ENCODE data around the gene CEND1. TPM values are rescaled to one million over a fixed set of nuclear protein-coding genes. Genes with fewer than 3 reads are reported as not detected.

CEND1 gene
- total RNA-seq, 2 donors from 2014 or later, result 1.2 to 3.9 TPM

- Mint-ChIP-seq H3K4me3 (no peak overlapping the region), H3K9me3 (no peaks in the 10 kb centered on the region), H3K27me3 (no peaks in the 10 kb centered on the region), H3K4me1 (no peaks in the 10 kb centered on the region), H3K36me3 (ENCODE audit: low read depth) (peaks cover 17% of the 10 kb centered on the region), H3K27ac (no peak overlapping the region)
- peak; percentile 8 for ATAC-seq (replicated peaks)
These were observed 643 bp downstream of the CEND1 start for GRCh38 chr11:788953-789940.

GRCh38 chr11:788009-788640 is 1.8 kb downstream of the CEND1 start:
- H3K27me3 Mint-ChIP-seq, result no peaks in the 10 kb centered on the region
- H3K4me3 Mint-ChIP-seq, result no peak overlapping the region
- H3K27ac Mint-ChIP-seq, result no peak overlapping the region
- peaks cover 12% of the 10 kb centered on the region for H3K36me3 Mint-ChIP-seq (ENCODE audit: low read depth)
- no peaks in the 10 kb centered on the region for H3K9me3 Mint-ChIP-seq
- ATAC-seq (replicated peaks), result no peak
- H3K4me1 Mint-ChIP-seq, result no peaks in the 10 kb centered on the region

GRCh38 chr11:787084-787675 is 2.7 kb downstream of the CEND1 start:
- Mint-ChIP-seq H3K4me1 (no peaks in the 10 kb centered on the region), H3K27ac (no peak overlapping the region), H3K36me3 (ENCODE audit: low read depth) (peaks cover 12% of the 10 kb centered on the region), H3K27me3 (no peaks in the 10 kb centered on the region), H3K4me3 (no peak overlapping the region), H3K9me3 (no peaks in the 10 kb centered on the region)
- ATAC-seq (replicated peaks), result no peak

- H3K27me3 Mint-ChIP-seq, result no peaks in the 10 kb centered on the region
- no peaks in the 10 kb centered on the region for H3K9me3 Mint-ChIP-seq
- peak overlapping the region; percentile 64 for H3K27ac Mint-ChIP-seq
- ATAC-seq (replicated peaks), result no peak
- H3K36me3 Mint-ChIP-seq (ENCODE audit: low read depth), result peaks cover 11% of the 10 kb centered on the region
- no peaks in the 10 kb centered on the region for H3K4me1 Mint-ChIP-seq
- no peak overlapping the region for H3K4me3 Mint-ChIP-seq
These were observed 3.4 kb downstream of the CEND1 start for GRCh38 chr11:786235-787083.

GRCh38 chr11:783581-784015 is 6.3 kb downstream of the CEND1 start:
- Mint-ChIP-seq H3K9me3 (no peaks in the 10 kb centered on the region), H3K4me3 (no peak overlapping the region), H3K4me1 (no peaks in the 10 kb centered on the region), H3K27ac (no peak overlapping the region), H3K27me3 (no peaks in the 10 kb centered on the region), H3K36me3 (ENCODE audit: low read depth) (peaks cover 6% of the 10 kb centered on the region)
- peak; percentile 75 for ATAC-seq (replicated peaks)

GRCh38 chr11:782264-783174 is 7.4 kb downstream of the CEND1 start:
- no peak overlapping the region for H3K27ac Mint-ChIP-seq
- H3K36me3 Mint-ChIP-seq (ENCODE audit: low read depth), result peaks cover 6% of the 10 kb centered on the region
- H3K9me3 Mint-ChIP-seq, result no peaks in the 10 kb centered on the region
- ATAC-seq (replicated peaks), result no peak
- H3K4me1 Mint-ChIP-seq, result no peaks in the 10 kb centered on the region
- no peaks in the 10 kb centered on the region for H3K27me3 Mint-ChIP-seq
- H3K4me3 Mint-ChIP-seq, result no peak overlapping the region

- no peaks in the 10 kb centered on the region for H3K4me1 Mint-ChIP-seq
- no peaks in the 10 kb centered on the region for H3K27me3 Mint-ChIP-seq
- no peak overlapping the region for H3K4me3 Mint-ChIP-seq
- no peak overlapping the region for H3K27ac Mint-ChIP-seq
- H3K9me3 Mint-ChIP-seq, result no peaks in the 10 kb centered on the region
- no peak for ATAC-seq (replicated peaks)
- peaks cover 16% of the 10 kb centered on the region for H3K36me3 Mint-ChIP-seq (ENCODE audit: low read depth)
These were observed 9.8 kb downstream of the CEND1 start for GRCh38 chr11:779955-780532.

- no peaks in the 10 kb centered on the region for H3K9me3 Mint-ChIP-seq
- H3K27ac Mint-ChIP-seq, result no peak overlapping the region
- no peaks in the 10 kb centered on the region for H3K4me1 Mint-ChIP-seq
- peaks cover 20% of the 10 kb centered on the region for H3K36me3 Mint-ChIP-seq (ENCODE audit: low read depth)
- no peaks in the 10 kb centered on the region for H3K27me3 Mint-ChIP-seq
- peak overlapping the region; percentile 27 for H3K4me3 Mint-ChIP-seq
- ATAC-seq (replicated peaks), result no peak
These were observed 10.6 kb downstream of the CEND1 start for GRCh38 chr11:778976-779954.

- no peaks in the 10 kb centered on the region for H3K27me3 Mint-ChIP-seq
- no peaks in the 10 kb centered on the region for H3K9me3 Mint-ChIP-seq
- H3K27ac Mint-ChIP-seq, result peak within 1 kb of the TSS; percentile 86
- peak within 1 kb of the TSS; percentile 83 for H3K4me3 Mint-ChIP-seq
- H3K4me1 Mint-ChIP-seq, result no peaks in the 10 kb centered on the region
- ATAC-seq (replicated peaks), result peak; percentile 92
- peaks cover 28% of the 10 kb centered on the region for H3K36me3 Mint-ChIP-seq (ENCODE audit: low read depth)
These were observed 12.3 kb downstream of the CEND1 start, which contains the start of gene GATD1 for GRCh38 chr11:777288-778255. GATD1 (minus strand) TSS chr11:777487; CDS start chr11:777462, 25 bp downstream.

- no peaks in the 10 kb centered on the region for H3K4me1 Mint-ChIP-seq
- no peaks in the 10 kb centered on the region for H3K9me3 Mint-ChIP-seq
- H3K27me3 Mint-ChIP-seq, result no peaks in the 10 kb centered on the region
- peak; percentile 53 for ATAC-seq (replicated peaks)
- H3K27ac Mint-ChIP-seq, result peak overlapping the region; percentile 86
- peak overlapping the region; percentile 83 for H3K4me3 Mint-ChIP-seq
- H3K36me3 Mint-ChIP-seq (ENCODE audit: low read depth), result peaks cover 28% of the 10 kb centered on the region
These were observed 13.2 kb downstream of the CEND1 start for GRCh38 chr11:776561-777287.

GRCh38 chr11:776263-776560 is 13.7 kb downstream of the CEND1 start:
- Mint-ChIP-seq H3K27ac (peak overlapping the region; percentile 86), H3K4me1 (no peaks in the 10 kb centered on the region), H3K9me3 (no peaks in the 10 kb centered on the region), H3K27me3 (no peaks in the 10 kb centered on the region), H3K4me3 (peak overlapping the region; percentile 83), H3K36me3 (ENCODE audit: low read depth) (peaks cover 28% of the 10 kb centered on the region)
- no peak for ATAC-seq (replicated peaks)

Measured in activated T-helper 17 cell treated with anti-CD3 and anti-CD28 coated beads, Interleukin-2, amount 50 U/mL, for 72 hours (primary cell).